HCT116 (cell line): ENCODE measurements around the gene FAM171A1. TPM values are rescaled to one million over a fixed set of nuclear protein-coding genes. Genes with fewer than 3 reads are reported as not detected.

Experiments used
- ATAC-seq: fragments of 200-7000 bp; cut with Tn5 transposase; 2 replicates; pipeline ENCODE4 v1.9.1; 2020; ENCODE audit warnings: mild to moderate bottlenecking, moderate library complexity
- BruUV-seq: library from RNA; stranded (reverse); fragments of 400-500 nt; replicated peaks from 2 replicates; lab custom pipeline; 2021; lab: Mats Ljungman, UMichigan
- CTCF ChIA-PET: fragments of 300-600 bp; sonication (Branson Sonifier 250); formaldehyde crosslinking; loops from one replicate; lab custom pipeline; 2021; ENCODE audit warnings: antibody characterized with exemption; lab: Charles Lee
- POLR2A ChIA-PET: fragments of 300-600, 350-600 bp; sonication (Branson Sonifier 250); formaldehyde crosslinking; loops from one replicate; lab custom pipeline; 2021; ENCODE audit warnings: antibody characterized with exemption; lab: Charles Lee
- RAD21 ChIA-PET, 2 experiments: fragments of 300-600 bp; sonication (Branson Sonifier 250); formaldehyde crosslinking; loops; one replicate each; lab custom pipeline; 2023; ENCODE audit warnings: low total read pairs in 2 of 2; ENCODE audit not compliant: uncharacterized antibody in 2 of 2, unreplicated experiment in 2 of 2, low non-redundant PET in 1 of 2; lab: Charles Lee
- DNase-seq: peaks from one replicate; pipeline ENCODE4 v3.0.0-alpha.2; 2010; ENCODE audit warnings: low read depth, low spot score
- H2AFZ ChIP-seq: fragments of 200-600 bp; shearing (Covaris generic), sonication (generic); 2 replicates; pipeline ENCODE4 v1.6.1; 2017; ENCODE audit warnings: low read depth, mixed run types, mixed read lengths, antibody characterized with exemption, low read length; ENCODE audit not compliant: poor library complexity, severe bottlenecking
- H3K27ac ChIP-seq: 2 replicates; pipeline ENCODE4 v1.5.1; 2012; ENCODE audit warnings: low read depth, low read length
- H3K27me3 ChIP-seq: fragments of 200-600 bp; sonication (generic); 2 replicates; pipeline ENCODE4 v1.6.1; 2016; ENCODE audit warnings: mixed run types, low read length, mixed read lengths; ENCODE audit not compliant: insufficient read depth
- H3K36me3 ChIP-seq, 2 experiments: fragments of 200-500 bp in 1 of 2; fragments of 200-600 bp in 1 of 2; sonication (Bioruptor generic) in 1 of 2; sonication (generic) in 1 of 2; 2 replicates each; pipeline versions ENCODE4 v1.5.1 to v1.6.1; 2014 to 2016; ENCODE audit warnings: low read length in 2 of 2, inconsistent platforms in 1 of 2, mixed read lengths in 1 of 2, mixed run types in 1 of 2; ENCODE audit not compliant: insufficient read depth in 2 of 2, control insufficient read depth in 1 of 2
- H3K4me1 ChIP-seq, 2 experiments: fragments of 200-600 bp in 1 of 2; sonication (generic) in 1 of 2; 2 replicates each; pipeline versions ENCODE4 v1.5.1 to v1.6.1; 2012 to 2017; ENCODE audit warnings: low read length in 2 of 2, inconsistent platforms in 1 of 2, mild to moderate bottlenecking in 1 of 2, mixed read lengths in 1 of 2, mixed run types in 1 of 2, moderate library complexity in 1 of 2; ENCODE audit not compliant: insufficient read depth in 2 of 2, control insufficient read depth in 1 of 2
- H3K4me2 ChIP-seq: fragments of 200-600 bp; sonication (generic); 2 replicates; pipeline ENCODE4 v1.6.1; 2017; ENCODE audit warnings: mixed run types, low read length, mixed read lengths
- H3K4me3 ChIP-seq, 2 experiments: fragments of 200-600 bp in 1 of 2; sonication (generic) in 1 of 2; replicated peaks in 1 of 2; 2 replicates each; pipeline ENCODE4 v1.5.1; 2011 to 2016; ENCODE audit warnings: low read length in 2 of 2, control low read depth in 1 of 2, low read depth in 1 of 2, mild to moderate bottlenecking in 1 of 2, mixed read lengths in 1 of 2, mixed run types in 1 of 2
- H3K79me2 ChIP-seq: fragments of 200-600 bp; sonication (generic); 2 replicates; pipeline ENCODE4 v1.6.1; 2017; ENCODE audit warnings: mild to moderate bottlenecking, mixed run types, low read length, moderate library complexity, mixed read lengths; ENCODE audit not compliant: insufficient read depth
- H3K9ac ChIP-seq: fragments of 200-600 bp; sonication (generic); 2 replicates; pipeline ENCODE4 v1.6.1; 2016; ENCODE audit warnings: low read length, mixed read lengths
- H3K9me2 ChIP-seq: fragments of 200-600 bp; sonication (generic), shearing (Covaris generic); 2 replicates; pipeline ENCODE4 v1.6.1; 2017; ENCODE audit warnings: mixed run types, mild to moderate bottlenecking, moderate library complexity; ENCODE audit not compliant: insufficient read depth
- H3K9me3 ChIP-seq, 2 experiments: fragments of 200-500 bp in 1 of 2; fragments of 200-600 bp in 1 of 2; sonication (Bioruptor generic) in 1 of 2; sonication (generic) in 1 of 2; 2 replicates each; pipeline ENCODE4 v1.6.1; 2014 to 2017; ENCODE audit warnings: low read length in 2 of 2, mixed read lengths in 2 of 2, inconsistent platforms in 1 of 2, low read depth in 1 of 2, mild to moderate bottlenecking in 1 of 2, mixed run types in 1 of 2, moderate library complexity in 1 of 2; ENCODE audit not compliant: control insufficient read depth in 1 of 2, insufficient read depth in 1 of 2
- H4K20me1 ChIP-seq: fragments of 200-600 bp; sonication (generic), shearing (Covaris generic); 2 replicates; pipeline ENCODE4 v1.6.1; 2017; ENCODE audit warnings: mixed run types, mild to moderate bottlenecking, moderate library complexity; ENCODE audit not compliant: insufficient read depth
- ATF3 ChIP-seq: IDR thresholded peaks from 2 replicates; pipeline ENCODE4 v1.6.1; 2012
- CEBPB ChIP-seq: IDR thresholded peaks from 2 replicates; pipeline ENCODE4 v1.6.1; 2012; ENCODE audit warnings: low read depth
- CTCF ChIP-seq, 3 experiments: fragments of 200-600 bp in 1 of 3; sonication (generic) in 1 of 3; IDR thresholded peaks in 2 of 3; conservative IDR thresholded peaks in 1 of 3; 2 replicates each; pipeline ENCODE4 v1.5.1; 2012 to 2017; ENCODE audit warnings: low read depth in 2 of 3, low read length in 2 of 3, antibody characterized with exemption in 1 of 3, borderline replicate concordance in 1 of 3, control low read depth in 1 of 3, mild to moderate bottlenecking in 1 of 3, mixed read lengths in 1 of 3, mixed run types in 1 of 3, moderate library complexity in 1 of 3; ENCODE audit not compliant: insufficient read depth in 1 of 3
- EGR1 ChIP-seq: IDR thresholded peaks from 2 replicates; pipeline ENCODE4 v1.6.1; 2012; ENCODE audit warnings: low read depth
- ELF1 ChIP-seq: IDR thresholded peaks from 2 replicates; pipeline ENCODE4 v1.6.1; 2012; ENCODE audit warnings: low read depth, borderline replicate concordance
- EZH2 ChIP-seq: fragments of 200-600 bp; sonication (generic); IDR thresholded peaks from 2 replicates; pipeline ENCODE4 v1.6.1; 2017; ENCODE audit warnings: antibody characterized with exemption, mixed run types
- JUND ChIP-seq: IDR thresholded peaks from 2 replicates; pipeline ENCODE4 v1.6.1; 2012
- MAX ChIP-seq: IDR thresholded peaks from 2 replicates; pipeline ENCODE4 v1.6.1; 2012
- POLR2A ChIP-seq: IDR thresholded peaks from 2 replicates; pipeline ENCODE4 v1.7.0; 2011; ENCODE audit warnings: borderline replicate concordance; ENCODE audit not compliant: insufficient read depth, insufficient read length; ENCODE audit errors: extremely low read depth
- POLR2AphosphoS5 ChIP-seq: IDR thresholded peaks from 2 replicates; pipeline ENCODE4 v1.6.1; 2011; ENCODE audit warnings: mild to moderate bottlenecking, low read depth, low read length, moderate library complexity
- RAD21 ChIP-seq: IDR thresholded peaks from 2 replicates; pipeline ENCODE4 v1.6.1; 2012; ENCODE audit warnings: low read depth, mild to moderate bottlenecking
- REST ChIP-seq: IDR thresholded peaks from 2 replicates; pipeline ENCODE4 v1.6.1; 2012; ENCODE audit warnings: low read depth
- SP1 ChIP-seq: IDR thresholded peaks from 2 replicates; pipeline ENCODE4 v1.6.1; 2012; ENCODE audit warnings: low read depth
- SRF ChIP-seq: IDR thresholded peaks from 2 replicates; pipeline ENCODE4 v1.6.1; 2012; ENCODE audit warnings: low read depth
- YY1 ChIP-seq: IDR thresholded peaks from 2 replicates; pipeline ENCODE4 v1.6.1; 2011; ENCODE audit warnings: low read length, low read depth, moderate library complexity, mild to moderate bottlenecking; ENCODE audit not compliant: insufficient replicate concordance; ENCODE audit errors: extremely low read depth
- ZBTB33 ChIP-seq: IDR thresholded peaks from 2 replicates; pipeline ENCODE4 v1.6.1; 2011; ENCODE audit warnings: mild to moderate bottlenecking, low read length, moderate library complexity; ENCODE audit not compliant: insufficient replicate concordance; ENCODE audit errors: extremely low read depth
- ZFX ChIP-seq: fragments of 450-650 bp; IDR thresholded peaks from 2 replicates; pipeline ENCODE4 v1.6.1; 2017
- ZNF274 ChIP-seq: fragments of 200-500 bp; sonication (Bioruptor generic); IDR thresholded peaks from 2 replicates; pipeline ENCODE4 v1.6.1; 2014; ENCODE audit warnings: mild to moderate bottlenecking, low read depth, low read length, inconsistent platforms
- intact Hi-C: fragments of 100-400 bp; cut with micrococcal nuclease; formaldehyde crosslinking; loops from 2 replicates; pipeline ENCODE4 v1.10.0; 2022
- total RNA-seq: library from RNA; stranded (reverse); gene quantifications from one replicate; pipeline ENCODE4 v1.2.1, GENCODE V29; 2021; ENCODE audit not compliant: unreplicated experiment

Gene FAM171A1
- total RNA-seq, 1 experiment from 2014 or later, result 32.5 TPM

GRCh38 chr10:15336211-15336610, 34.9 kb downstream of the FAM171A1 start:
- POLR2A ChIA-PET, result no interaction called here
- Histone ChIP-seq H3K9me3 (no peaks in the 10 kb centered on the region), H3K79me2 (peaks cover 53% of the 10 kb centered on the region), H3K4me2 (no peak overlapping the region), H4K20me1 (peaks cover 4% of the 10 kb centered on the region; the same call in 1 of the 2 replicates), H3K27me3 (no peaks in the 10 kb centered on the region), H3K36me3 (no peaks in the 10 kb centered on the region), H2AFZ (no peak overlapping the region), H3K4me3 (no peak overlapping the region)
- RAD21 ChIA-PET, result no interaction called here
- CTCF ChIA-PET, result interaction anchor here (0.6 kb wide), 1 partner anchor 37 kb away, joined by 3 read pairs; no protein-coding TSS in a partner anchor
- TF ChIP-seq SRF (no peak), SP1 (no peak), MAX (no peak), YY1 (no peak), ZFX (no peak), POLR2A (no peak), POLR2AphosphoS5 (no peak), CEBPB (no peak), ZBTB33 (no peak), REST (no peak), ATF3 (no peak), EZH2 (no peak), EGR1 (no peak), ELF1 (no peak), ZNF274 (no peak), JUND (no peak), CTCF (IDR thresholded peaks at IDR 0.05 in 2 of 3, conservative IDR thresholded peaks at IDR 0.05 in 1 of 3; ENCODE audit: borderline replicate concordance in 1 of 3, insufficient read depth in 1 of 3, low read depth in 2 of 3, low read length in 2 of 3) (no peak), RAD21 (no peak)
- TF ChIP-seq, all 23 proteins: peak for 0
- no peak for ATAC-seq
- no peaks in the 10 kb centered on the region for H3K9me2 ChIP-seq
- BruUV-seq, result no TSS peak
- no peak overlapping the region for H3K9ac ChIP-seq
- H3K27ac ChIP-seq, result no peak overlapping the region
- intact Hi-C loops, result no loop called here
- DNase-seq, result no peak
- no peaks in the 10 kb centered on the region for H3K4me1 ChIP-seq
